C4-2B (cell line): Measurements from ENCODE around the gene OR56B1.

Experiments used
- H3K27ac ChIP-seq: fragments of 450-650 bp; 2 replicates; pipeline ENCODE4 v1.5.1; 2017
- CTCF ChIP-seq: fragments of 450-650 bp; conservative IDR thresholded peaks from 2 replicates; pipeline ENCODE4 v1.5.1; 2017; ENCODE audit warnings: mild to moderate bottlenecking
- ZFX ChIP-seq: fragments of 450-650 bp; IDR thresholded peaks from 2 replicates; pipeline ENCODE4 v1.6.1; 2017

OR56B1 gene

GRCh38 chr11:5737670-5738392 lies 1.6 kb downstream of the OR56B1 start:
- TF ChIP-seq CTCF (no peak), ZFX (no peak)
- H3K27ac ChIP-seq, result no peak overlapping the region

- no peak overlapping the region for H3K27ac ChIP-seq
- TF ChIP-seq CTCF (no peak), ZFX (no peak)
Measured at GRCh38 chr11:5738431-5738830, 2.2 kb downstream of the OR56B1 start.

GRCh38 chr11:5746614-5747013 lies 10.4 kb downstream of the OR56B1 start:
- no peak for TF ChIP-seq ZFX
- TF ChIP-seq CTCF, result no peak

GRCh38 chr11:5749836-5750235 lies 13.6 kb downstream of the OR56B1 start:
- no peak for TF ChIP-seq CTCF
- TF ChIP-seq ZFX, result no peak
- H3K27ac ChIP-seq, result no peak overlapping the region

More at GRCh38 chr11:5746614-5747013, 10.4 kb downstream of the OR56B1 start:
- H3K27ac ChIP-seq, result no peak overlapping the region

- TF ChIP-seq ZFX, result no peak
- no peak for TF ChIP-seq CTCF
- H3K27ac ChIP-seq, result no peak within 1 kb of the TSS
Measured at GRCh38 chr11:5753943-5754342, 17.7 kb downstream of the OR56B1 start, which contains the start of gene OR52N4. Gene OR52N4 (plus strand): TSS chr11:5754243. CDS start chr11:5754741, 498 bp downstream.

- TF ChIP-seq ZFX (no peak), CTCF (no peak)
- no peak overlapping the region for H3K27ac ChIP-seq
Measured at GRCh38 chr11:5767056-5767455, 30.8 kb downstream of the OR56B1 start.

- no peak for TF ChIP-seq ZFX
- TF ChIP-seq CTCF, result no peak
- no peak within 1 kb of the TSS for H3K27ac ChIP-seq
Measured at GRCh38 chr11:5783255-5783654, 47.0 kb downstream of the OR56B1 start, which contains the start of gene OR52N5. Gene OR52N5 (minus strand): TSS chr11:5783355. CDS start chr11:5778634, 4,721 bp downstream.
